Nephron (organoid): ENCODE measurements around the gene FGFBP1.

Experiments used
- H3K27ac Mint-ChIP-seq, 3 experiments: 2 replicates each; pipeline ENCODE4 v1.8.0; 2020; ENCODE audit warnings: mixed read lengths in 3 of 3, mild to moderate bottlenecking in 2 of 3, moderate library complexity in 1 of 3
- H3K27me3 Mint-ChIP-seq: 2 replicates; pipeline ENCODE4 v1.8.0; 2021; ENCODE audit warnings: low read depth, mild to moderate bottlenecking, moderate library complexity, mixed read lengths
- H3K36me3 Mint-ChIP-seq: 2 replicates; pipeline ENCODE4 v1.8.0; 2020; ENCODE audit warnings: low read depth, mixed read lengths
- H3K4me1 Mint-ChIP-seq: 2 replicates; pipeline ENCODE4 v1.8.0; 2020; ENCODE audit warnings: mixed read lengths
- H3K4me3 Mint-ChIP-seq, 3 experiments: 2 replicates each; pipeline ENCODE4 v1.8.0; 2020; ENCODE audit warnings: mild to moderate bottlenecking in 3 of 3, mixed read lengths in 3 of 3, moderate library complexity in 2 of 3
- H3K9me3 Mint-ChIP-seq: 2 replicates; pipeline ENCODE4 v1.8.0; 2020; ENCODE audit warnings: mixed read lengths
- CTCF ChIP-seq, 3 experiments: fragments of 200-600 bp; sonication (generic); IDR thresholded peaks; one replicate each; pipeline ENCODE4 v1.5.0; 2021; ENCODE audit warnings: antibody characterized with exemption in 3 of 3; ENCODE audit not compliant: unreplicated experiment in 3 of 3

FGFBP1 gene

GRCh38 chr4:15898902-15899301 lies 39.6 kb downstream of the FGFBP1 start:
- H3K4me3 Mint-ChIP-seq = no peak overlapping the region
- H3K27ac Mint-ChIP-seq = no peak overlapping the region
- TF ChIP-seq CTCF (IDR thresholded peaks at IDR 0.05; ENCODE audit: unreplicated experiment in 3 of 3) = no peak
- H3K36me3 Mint-ChIP-seq = no peaks in the 10 kb centered on the region
- peaks cover 9% of the 10 kb centered on the region for H3K27me3 Mint-ChIP-seq
- no peaks in the 10 kb centered on the region for H3K4me1 Mint-ChIP-seq
- H3K9me3 Mint-ChIP-seq = peaks cover 9% of the 10 kb centered on the region

GRCh38 chr4:15897577-15897976 lies 41.0 kb downstream of the FGFBP1 start:
- H3K27me3 Mint-ChIP-seq = peaks cover 9% of the 10 kb centered on the region
- no peak overlapping the region for H3K4me3 Mint-ChIP-seq
- H3K9me3 Mint-ChIP-seq = peaks cover 5% of the 10 kb centered on the region
- no peaks in the 10 kb centered on the region for H3K36me3 Mint-ChIP-seq
- TF ChIP-seq CTCF (IDR thresholded peaks at IDR 0.05; ENCODE audit: unreplicated experiment in 3 of 3) = no peak
- H3K27ac Mint-ChIP-seq = no peak overlapping the region
- H3K4me1 Mint-ChIP-seq = no peaks in the 10 kb centered on the region

- H3K9me3 Mint-ChIP-seq = peaks cover 5% of the 10 kb centered on the region
- TF ChIP-seq CTCF (IDR thresholded peaks at IDR 0.05; ENCODE audit: unreplicated experiment in 3 of 3) = no peak
- no peaks in the 10 kb centered on the region for H3K36me3 Mint-ChIP-seq
- H3K27ac Mint-ChIP-seq = no peak overlapping the region
- no peak overlapping the region for H3K4me3 Mint-ChIP-seq
- peaks cover 8% of the 10 kb centered on the region for H3K27me3 Mint-ChIP-seq
- H3K4me1 Mint-ChIP-seq = peaks cover 4% of the 10 kb centered on the region
Measured at GRCh38 chr4:15894921-15895916, 43.3 kb downstream of the FGFBP1 start.

- no peak for TF ChIP-seq CTCF (IDR thresholded peaks at IDR 0.05; ENCODE audit: unreplicated experiment in 3 of 3)
- no peaks in the 10 kb centered on the region for H3K36me3 Mint-ChIP-seq
Measured at GRCh38 chr4:15894393-15894792, 44.1 kb downstream of the FGFBP1 start.

GRCh38 chr4:15893962-15894361 lies 44.6 kb downstream of the FGFBP1 start:
- Mint-ChIP-seq H3K9me3 (peaks cover 2% of the 10 kb centered on the region), H3K27me3 (peaks cover 4% of the 10 kb centered on the region), H3K36me3 (no peaks in the 10 kb centered on the region), H3K4me1 (peaks cover 4% of the 10 kb centered on the region), H3K27ac (no peak overlapping the region), H3K4me3 (no peak overlapping the region)
- no peak for TF ChIP-seq CTCF (IDR thresholded peaks at IDR 0.05; ENCODE audit: unreplicated experiment in 3 of 3)

More at GRCh38 chr4:15894393-15894792, 44.1 kb downstream of the FGFBP1 start:
- Mint-ChIP-seq H3K27me3 (peaks cover 6% of the 10 kb centered on the region), H3K27ac (no peak overlapping the region), H3K9me3 (peaks cover 5% of the 10 kb centered on the region), H3K4me1 (peaks cover 4% of the 10 kb centered on the region), H3K4me3 (no peak overlapping the region)
